GM12878 (cell line): ENCODE measurements around the gene RGS11. TPM values are rescaled to one million over a fixed set of nuclear protein-coding genes. Genes with fewer than 3 reads are reported as not detected.

Experiments used
- BACH1 ChIP-seq: fragments of 450-650 bp; IDR thresholded peaks from 2 replicates; pipeline ENCODE4 v1.6.1; 2017; ENCODE audit warnings: mild to moderate bottlenecking, borderline replicate concordance
- BHLHE40 ChIP-seq, 2 experiments: fragments of 450-650 bp in 1 of 2; IDR thresholded peaks; 2 replicates each; pipeline ENCODE4 v1.6.1; 2011 to 2017; ENCODE audit warnings: low read depth in 2 of 2, borderline replicate concordance in 1 of 2, improper control_type of control experiment in 1 of 2, low read length in 1 of 2, mild to moderate bottlenecking in 1 of 2
- CEBPB ChIP-seq, 2 experiments: fragments of 150-350 bp in 1 of 2; IDR thresholded peaks; 2 replicates each; pipeline ENCODE4 v1.6.1; 2012 to 2014; ENCODE audit warnings: low read depth in 2 of 2, low read length in 2 of 2, borderline replicate concordance in 1 of 2, inconsistent platforms in 1 of 2
- EP300 ChIP-seq, 2 experiments: fragments of 150-350 bp in 1 of 2; IDR thresholded peaks; 2 replicates each; pipeline ENCODE4 v1.6.1; 2011 to 2012; ENCODE audit warnings: low read depth in 2 of 2, low read length in 2 of 2, borderline replicate concordance in 1 of 2, improper control_type of control experiment in 1 of 2, inconsistent platforms in 1 of 2; ENCODE audit not compliant: control insufficient read depth in 1 of 2
- FOS ChIP-seq: IDR thresholded peaks from 3 replicates; pipeline ENCODE4 v1.6.1; 2011; ENCODE audit warnings: borderline replicate concordance; ENCODE audit not compliant: insufficient read length; ENCODE audit errors: extremely low read depth
- KDM1A ChIP-seq: fragments of 200-600 bp; sonication (generic); IDR thresholded peaks from 2 replicates; pipeline ENCODE4 v1.6.1; 2016; ENCODE audit warnings: borderline replicate concordance
- NR2C1 ChIP-seq: fragments of 450-650 bp; IDR thresholded peaks from 2 replicates; pipeline ENCODE4 v1.6.1; 2017; ENCODE audit warnings: antibody characterized with exemption, mild to moderate bottlenecking, moderate library complexity
- RCOR1 ChIP-seq: conservative IDR thresholded peaks from 2 replicates; pipeline ENCODE4 v1.6.1; 2012; ENCODE audit warnings: low read depth, low read length, improper control_type of control experiment
- SPI1 ChIP-seq: IDR thresholded peaks from 2 replicates; pipeline ENCODE4 v1.6.1; 2011; ENCODE audit warnings: low read depth, mild to moderate bottlenecking, low read length, moderate library complexity, borderline replicate concordance; ENCODE audit not compliant: insufficient read depth
- STAT1 ChIP-seq: fragments of 450-650 bp; conservative IDR thresholded peaks from 2 replicates; pipeline ENCODE4 v1.6.1; 2014; ENCODE audit warnings: antibody characterized with exemption, mild to moderate bottlenecking
- SUPT20H ChIP-seq: IDR thresholded peaks from 2 replicates; pipeline ENCODE4 v1.6.1; 2011; ENCODE audit warnings: low read depth, mild to moderate bottlenecking, low read length, moderate library complexity, borderline replicate concordance; ENCODE audit not compliant: control insufficient read depth
- TARDBP ChIP-seq: IDR thresholded peaks from 2 replicates; pipeline ENCODE4 v1.6.1; 2016; ENCODE audit warnings: borderline replicate concordance
- TBL1XR1 ChIP-seq: IDR thresholded peaks from 2 replicates; pipeline ENCODE4 v1.6.1; 2012; ENCODE audit warnings: low read depth, low read length, improper control_type of control experiment
- TCF12 ChIP-seq: IDR thresholded peaks from 2 replicates; pipeline ENCODE4 v1.6.1; 2011; ENCODE audit warnings: low read depth, mild to moderate bottlenecking, low read length
- TCF7 ChIP-seq: IDR thresholded peaks from 2 replicates; pipeline ENCODE4 v1.6.1; 2014; ENCODE audit warnings: antibody characterized with exemption, borderline replicate concordance
- ZBED1 ChIP-seq: IDR thresholded peaks from 2 replicates; pipeline ENCODE4 v1.6.1; 2016; ENCODE audit warnings: borderline replicate concordance
- ZNF622 ChIP-seq: fragments of 450-650 bp; IDR thresholded peaks from 2 replicates; pipeline ENCODE4 v1.6.1; 2017; ENCODE audit warnings: mild to moderate bottlenecking, inconsistent platforms
- polyA plus RNA-seq, 11 experiments: library from polyadenylated mRNA; depleted of rRNA in 4 of 11; unstranded in 6 of 11; stranded (reverse) in 5 of 11; fragments of >200 nt; fragmentation: Nextera tagmentation in 4 of 11; fragmentation: Illumina TruSeq in 1 of 11; extraction: Ambion mirVana in 4 of 11; extraction: Trizol in 1 of 11; gene quantifications; 1 replicate in 1 of 11; 2 replicates in 10 of 11; pipeline versions ENCODE4 v1.2.1 to v1.2.3, GENCODE V29; 2011 to 2016; ENCODE audit warnings: inconsistent platforms in 2 of 11, missing spikeins in 2 of 11, low read depth in 1 of 11
- total RNA-seq, 4 experiments: library from RNA; depleted of rRNA in 3 of 4; stranded (reverse); fragments of >200 nt in 3 of 4; fragmentation: Illumina TruSeq in 1 of 4; extraction: Trizol in 1 of 4; gene quantifications; 2 replicates each; pipeline versions ENCODE4 v1.2.1 to v1.2.3, GENCODE V29; 2013 to 2021
- TF ChIP-seq, protein P1 (sequence below): fragments of 450-650 bp; IDR thresholded peaks from 2 replicates; pipeline ENCODE4 v1.6.1; 2017; ENCODE audit warnings: mild to moderate bottlenecking, moderate library complexity
- TF ChIP-seq, protein P2 (sequence below): IDR thresholded peaks from 2 replicates; pipeline ENCODE4 v1.6.1; 2011; ENCODE audit warnings: mild to moderate bottlenecking, low read depth, low read length, moderate library complexity; ENCODE audit not compliant: insufficient replicate concordance
- TF ChIP-seq, protein P3 (sequence below): fragments of 450-650 bp; IDR thresholded peaks from 2 replicates; pipeline ENCODE4 v1.6.1; 2018; ENCODE audit warnings: borderline replicate concordance, mild to moderate bottlenecking; ENCODE audit not compliant: partially characterized antibody

The RGS11 gene
- total and polyA plus RNA-seq, 10 of the 15 experiments (the other 5 are each of a cell fraction or from before 2014, with no cell fraction given): 0.04 TPM; not detected in 9

DNA sequence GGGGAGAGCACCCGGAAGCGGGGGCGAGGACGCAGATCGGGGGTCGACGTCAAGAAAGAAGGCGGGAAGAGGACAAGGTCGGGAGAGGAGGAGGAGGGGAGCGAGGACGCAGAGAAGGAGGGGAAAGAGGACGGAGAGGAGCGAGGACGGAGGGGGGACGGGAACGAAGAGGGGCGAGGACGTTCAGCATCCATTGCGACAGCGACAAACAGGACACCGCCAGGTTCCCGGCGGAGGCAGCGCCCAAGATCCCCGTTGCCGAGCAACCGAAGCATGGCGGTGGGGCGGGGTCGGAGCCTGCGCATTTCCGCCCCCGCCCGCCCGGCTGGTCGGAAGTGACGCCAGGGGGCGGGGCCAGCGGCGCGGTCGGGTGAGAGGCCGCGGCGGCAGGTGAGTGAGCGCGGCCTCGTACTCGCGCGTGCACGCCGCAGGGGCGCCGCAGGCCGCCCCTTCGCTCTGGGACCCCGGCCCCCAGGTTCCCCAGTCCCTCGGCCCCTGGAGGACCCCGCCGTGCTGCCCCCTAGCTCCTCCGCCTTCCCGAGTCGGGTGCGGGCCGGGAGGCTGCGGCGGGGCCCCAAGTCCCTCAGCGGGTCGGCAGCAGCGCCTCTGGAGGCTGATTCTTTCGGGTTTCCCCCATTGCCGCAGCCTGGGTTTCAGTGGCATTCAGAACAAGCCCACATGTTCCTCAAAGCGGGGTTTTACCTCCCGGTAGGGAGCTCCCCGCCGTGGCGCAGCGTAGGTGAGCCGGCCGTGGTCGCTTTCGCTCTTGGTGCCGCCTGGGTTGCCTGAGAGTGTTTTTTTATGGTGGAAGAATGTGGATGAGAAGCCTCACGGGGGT is 41.1 kb downstream of the RGS11 start, which contains the start of gene FAM234A (continued):
- TF ChIP-seq KDM1A (no peak), TBL1XR1 (peak; percentile 86), EP300 (IDR thresholded peaks at IDR 0.05; ENCODE audit: borderline replicate concordance in 1 of 2, control insufficient read depth in 1 of 2, low read depth in 2 of 2, low read length in 2 of 2) (0 out of 4 replicates have a peak, but pooled peaks of 1 of the 2 experiments have one; percentile 14), RCOR1 (no peak), BACH1 (peak; percentile 91), SUPT20H (no peak), TCF12 (no peak; the same call in 1 of the 2 replicates), SPI1 (no peak), TCF7 (no peak), BHLHE40 (IDR thresholded peaks at IDR 0.05; ENCODE audit: borderline replicate concordance in 1 of 2, low read depth in 2 of 2, low read length in 1 of 2) (peak; percentile 82 to 97), CEBPB (IDR thresholded peaks at IDR 0.05; ENCODE audit: borderline replicate concordance in 1 of 2, low read depth in 2 of 2, low read length in 2 of 2) (no peak), ZNF622 (no peak), NR2C1 (peak; percentile 70), ZBED1 (peak; percentile 33; the same call in 1 of the 2 replicates), STAT1 (no peak; the same call in 1 of the 2 replicates), TARDBP (no peak), FOS (no peak)
- TF ChIP-seq, protein P1, sequence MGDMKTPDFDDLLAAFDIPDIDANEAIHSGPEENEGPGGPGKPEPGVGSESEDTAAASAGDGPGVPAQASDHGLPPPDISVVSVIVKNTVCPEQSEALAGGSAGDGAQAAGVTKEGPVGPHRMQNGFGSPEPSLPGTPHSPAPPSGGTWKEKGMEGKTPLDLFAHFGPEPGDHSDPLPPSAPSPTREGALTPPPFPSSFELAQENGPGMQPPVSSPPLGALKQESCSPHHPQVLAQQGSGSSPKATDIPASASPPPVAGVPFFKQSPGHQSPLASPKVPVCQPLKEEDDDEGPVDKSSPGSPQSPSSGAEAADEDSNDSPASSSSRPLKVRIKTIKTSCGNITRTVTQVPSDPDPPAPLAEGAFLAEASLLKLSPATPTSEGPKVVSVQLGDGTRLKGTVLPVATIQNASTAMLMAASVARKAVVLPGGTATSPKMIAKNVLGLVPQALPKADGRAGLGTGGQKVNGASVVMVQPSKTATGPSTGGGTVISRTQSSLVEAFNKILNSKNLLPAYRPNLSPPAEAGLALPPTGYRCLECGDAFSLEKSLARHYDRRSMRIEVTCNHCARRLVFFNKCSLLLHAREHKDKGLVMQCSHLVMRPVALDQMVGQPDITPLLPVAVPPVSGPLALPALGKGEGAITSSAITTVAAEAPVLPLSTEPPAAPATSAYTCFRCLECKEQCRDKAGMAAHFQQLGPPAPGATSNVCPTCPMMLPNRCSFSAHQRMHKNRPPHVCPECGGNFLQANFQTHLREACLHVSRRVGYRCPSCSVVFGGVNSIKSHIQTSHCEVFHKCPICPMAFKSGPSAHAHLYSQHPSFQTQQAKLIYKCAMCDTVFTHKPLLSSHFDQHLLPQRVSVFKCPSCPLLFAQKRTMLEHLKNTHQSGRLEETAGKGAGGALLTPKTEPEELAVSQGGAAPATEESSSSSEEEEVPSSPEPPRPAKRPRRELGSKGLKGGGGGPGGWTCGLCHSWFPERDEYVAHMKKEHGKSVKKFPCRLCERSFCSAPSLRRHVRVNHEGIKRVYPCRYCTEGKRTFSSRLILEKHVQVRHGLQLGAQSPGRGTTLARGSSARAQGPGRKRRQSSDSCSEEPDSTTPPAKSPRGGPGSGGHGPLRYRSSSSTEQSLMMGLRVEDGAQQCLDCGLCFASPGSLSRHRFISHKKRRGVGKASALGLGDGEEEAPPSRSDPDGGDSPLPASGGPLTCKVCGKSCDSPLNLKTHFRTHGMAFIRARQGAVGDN: peak; percentile 73
- TF ChIP-seq, protein P2, sequence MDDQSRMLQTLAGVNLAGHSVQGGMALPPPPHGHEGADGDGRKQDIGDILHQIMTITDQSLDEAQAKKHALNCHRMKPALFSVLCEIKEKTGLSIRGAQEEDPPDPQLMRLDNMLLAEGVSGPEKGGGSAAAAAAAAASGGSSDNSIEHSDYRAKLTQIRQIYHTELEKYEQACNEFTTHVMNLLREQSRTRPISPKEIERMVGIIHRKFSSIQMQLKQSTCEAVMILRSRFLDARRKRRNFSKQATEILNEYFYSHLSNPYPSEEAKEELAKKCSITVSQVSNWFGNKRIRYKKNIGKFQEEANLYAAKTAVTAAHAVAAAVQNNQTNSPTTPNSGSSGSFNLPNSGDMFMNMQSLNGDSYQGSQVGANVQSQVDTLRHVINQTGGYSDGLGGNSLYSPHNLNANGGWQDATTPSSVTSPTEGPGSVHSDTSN: peak; percentile 38
- TF ChIP-seq, protein P3, sequence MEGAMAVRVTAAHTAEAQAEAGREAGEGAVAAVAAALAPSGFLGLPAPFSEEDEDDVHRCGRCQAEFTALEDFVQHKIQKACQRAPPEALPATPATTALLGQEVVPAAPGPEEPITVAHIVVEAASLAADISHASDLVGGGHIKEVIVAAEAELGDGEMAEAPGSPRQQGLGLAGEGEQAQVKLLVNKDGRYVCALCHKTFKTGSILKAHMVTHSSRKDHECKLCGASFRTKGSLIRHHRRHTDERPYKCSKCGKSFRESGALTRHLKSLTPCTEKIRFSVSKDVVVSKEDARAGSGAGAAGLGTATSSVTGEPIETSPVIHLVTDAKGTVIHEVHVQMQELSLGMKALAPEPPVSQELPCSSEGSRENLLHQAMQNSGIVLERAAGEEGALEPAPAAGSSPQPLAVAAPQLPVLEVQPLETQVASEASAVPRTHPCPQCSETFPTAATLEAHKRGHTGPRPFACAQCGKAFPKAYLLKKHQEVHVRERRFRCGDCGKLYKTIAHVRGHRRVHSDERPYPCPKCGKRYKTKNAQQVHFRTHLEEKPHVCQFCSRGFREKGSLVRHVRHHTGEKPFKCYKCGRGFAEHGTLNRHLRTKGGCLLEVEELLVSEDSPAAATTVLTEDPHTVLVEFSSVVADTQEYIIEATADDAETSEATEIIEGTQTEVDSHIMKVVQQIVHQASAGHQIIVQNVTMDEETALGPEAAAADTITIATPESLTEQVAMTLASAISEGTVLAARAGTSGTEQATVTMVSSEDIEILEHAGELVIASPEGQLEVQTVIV: peak; percentile 94
